NCI-H1092 treated with DMSO at 0.1 percent for 48 hours (cell line): Measurements from ENCODE around the gene BEST2.
"Not testable (repeated sequence)": the region's sequence is repeated elsewhere in the genome, so short reads cannot be mapped to it uniquely, and the experiment has no call there.

Source experiments
- DNase-seq: peaks from one replicate; lab custom pipeline; 2025; lab: John Stamatoyannopoulos, UW

The BEST2 gene

GRCh38 chr19:12788042-12788681, 36.6 kb downstream of the BEST2 start:
- no peak for DNase-seq

- peak; percentile 63 for DNase-seq
Measured at GRCh38 chr19:12788682-12789097, 37.1 kb downstream of the BEST2 start.

- no peak for DNase-seq
Measured at GRCh38 chr19:12789098-12789903, 37.7 kb downstream of the BEST2 start.

- peak; percentile 90 for DNase-seq
Measured at GRCh38 chr19:12789904-12790619, 38.5 kb downstream of the BEST2 start.

- no peak for DNase-seq
Measured at GRCh38 chr19:12790628-12791344, 39.2 kb downstream of the BEST2 start.

DNA sequence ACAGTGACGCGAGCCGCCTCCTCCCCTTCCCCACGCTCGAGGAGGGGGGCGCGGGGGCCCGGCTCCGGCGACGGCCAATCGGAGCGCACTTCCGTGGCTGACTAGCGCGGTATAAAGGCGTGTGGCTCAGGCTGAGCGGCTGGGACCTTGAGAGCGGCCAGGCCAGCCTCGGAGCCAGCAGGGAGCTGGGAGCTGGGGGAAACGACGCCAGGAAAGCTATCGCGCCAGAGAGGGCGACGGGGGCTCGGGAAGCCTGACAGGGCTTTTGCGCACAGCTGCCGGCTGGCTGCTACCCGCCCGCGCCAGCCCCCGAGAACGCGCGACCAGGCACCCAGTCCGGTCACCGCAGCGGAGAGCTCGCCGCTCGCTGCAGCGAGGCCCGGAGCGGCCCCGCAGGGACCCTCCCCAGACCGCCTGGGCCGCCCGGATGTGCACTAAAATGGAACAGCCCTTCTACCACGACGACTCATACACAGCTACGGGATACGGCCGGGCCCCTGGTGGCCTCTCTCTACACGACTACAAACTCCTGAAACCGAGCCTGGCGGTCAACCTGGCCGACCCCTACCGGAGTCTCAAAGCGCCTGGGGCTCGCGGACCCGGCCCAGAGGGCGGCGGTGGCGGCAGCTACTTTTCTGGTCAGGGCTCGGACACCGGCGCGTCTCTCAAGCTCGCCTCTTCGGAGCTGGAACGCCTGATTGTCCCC, 39.9 kb downstream of the BEST2 start, which contains the start of gene JUNB:
Gene JUNB, plus strand, starts transcription at position 142 of the 706 bp plus-strand sequence. Its CDS starts 286 bp downstream, at position 428.
- DNase-seq: peak; percentile 88

DNA sequence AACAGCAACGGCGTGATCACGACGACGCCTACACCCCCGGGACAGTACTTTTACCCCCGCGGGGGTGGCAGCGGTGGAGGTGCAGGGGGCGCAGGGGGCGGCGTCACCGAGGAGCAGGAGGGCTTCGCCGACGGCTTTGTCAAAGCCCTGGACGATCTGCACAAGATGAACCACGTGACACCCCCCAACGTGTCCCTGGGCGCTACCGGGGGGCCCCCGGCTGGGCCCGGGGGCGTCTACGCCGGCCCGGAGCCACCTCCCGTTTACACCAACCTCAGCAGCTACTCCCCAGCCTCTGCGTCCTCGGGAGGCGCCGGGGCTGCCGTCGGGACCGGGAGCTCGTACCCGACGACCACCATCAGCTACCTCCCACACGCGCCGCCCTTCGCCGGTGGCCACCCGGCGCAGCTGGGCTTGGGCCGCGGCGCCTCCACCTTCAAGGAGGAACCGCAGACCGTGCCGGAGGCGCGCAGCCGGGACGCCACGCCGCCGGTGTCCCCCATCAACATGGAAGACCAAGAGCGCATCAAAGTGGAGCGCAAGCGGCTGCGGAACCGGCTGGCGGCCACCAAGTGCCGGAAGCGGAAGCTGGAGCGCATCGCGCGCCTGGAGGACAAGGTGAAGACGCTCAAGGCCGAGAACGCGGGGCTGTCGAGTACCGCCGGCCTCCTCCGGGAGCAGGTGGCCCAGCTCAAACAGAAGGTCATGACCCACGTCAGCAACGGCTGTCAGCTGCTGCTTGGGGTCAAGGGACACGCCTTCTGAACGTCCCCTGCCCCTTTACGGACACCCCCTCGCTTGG, 40.7 kb downstream of the BEST2 start:
- peak; percentile 64 for DNase-seq

- no peak for DNase-seq
Measured at GRCh38 chr19:12792853-12793289, 41.3 kb downstream of the BEST2 start.

DNA sequence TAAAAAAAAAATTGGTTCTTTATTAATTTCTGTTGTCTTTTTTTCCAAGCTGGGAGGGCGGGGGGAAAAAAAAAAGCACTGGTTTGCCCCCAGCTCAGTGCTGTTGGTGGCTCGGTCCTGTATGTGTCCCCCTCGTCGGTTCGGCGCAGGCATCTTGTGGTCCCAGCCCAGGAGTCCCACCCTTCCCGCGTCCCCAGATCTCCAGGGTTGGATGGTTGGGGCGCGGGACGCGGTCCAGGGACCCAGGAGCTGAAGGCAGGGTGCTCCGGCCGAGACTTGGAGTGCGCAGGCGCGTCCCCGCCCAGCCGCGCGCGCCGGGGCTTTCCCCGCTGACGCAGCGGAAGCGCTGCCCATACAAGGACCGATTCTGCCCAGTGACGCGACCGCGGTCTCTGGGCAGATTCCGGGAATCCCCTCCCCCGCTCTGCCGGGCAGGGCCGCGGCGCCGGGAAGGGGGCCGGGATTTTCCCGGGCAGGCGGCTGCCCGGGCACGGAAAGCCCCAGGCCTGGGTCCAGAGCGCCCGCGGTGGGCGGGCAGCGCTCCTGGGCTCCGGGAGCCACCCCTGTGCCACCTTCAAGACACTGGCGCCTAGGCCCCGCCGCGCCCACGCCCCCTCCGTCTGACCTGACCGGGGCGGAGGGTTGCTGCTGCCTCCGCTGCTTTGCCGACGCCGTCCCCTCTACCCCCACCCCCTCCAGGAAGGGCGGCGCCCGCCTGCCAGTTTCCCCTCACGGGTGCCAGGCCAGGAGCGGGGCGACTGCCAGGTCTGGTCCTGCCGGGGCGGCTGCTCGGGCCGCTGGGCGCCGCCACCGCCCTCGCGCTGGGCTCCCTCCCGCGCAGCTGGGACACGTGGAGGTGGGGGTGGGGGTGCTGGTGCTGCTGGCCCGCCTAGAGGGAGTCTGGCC, 42.0 kb downstream of the BEST2 start:
- peak; percentile 91 for DNase-seq

GRCh38 chr19:12794196-12794941, 42.8 kb downstream of the BEST2 start:
- peak; percentile 53 for DNase-seq

DNA sequence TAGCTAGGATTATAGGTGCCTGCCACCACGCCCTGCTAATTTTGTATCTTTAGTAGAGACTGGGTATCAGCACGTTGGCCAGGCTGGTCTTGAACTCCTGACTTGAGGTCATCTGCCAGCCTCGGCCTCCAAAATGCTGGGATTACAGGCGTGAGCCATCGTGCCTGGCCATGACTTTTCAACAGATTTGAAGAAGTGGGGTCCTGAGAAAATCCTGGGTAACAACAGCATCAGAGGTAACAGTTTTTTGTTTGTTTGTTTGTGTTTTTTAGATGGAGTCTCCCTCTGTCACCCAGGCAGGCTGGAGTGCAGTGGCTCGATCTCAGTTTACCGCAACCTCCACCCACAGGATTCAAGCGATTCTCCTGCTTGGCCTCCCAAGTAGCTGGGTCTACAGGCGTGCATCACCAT, 43.4 kb downstream of the BEST2 start:
- no peak for DNase-seq

DNA sequence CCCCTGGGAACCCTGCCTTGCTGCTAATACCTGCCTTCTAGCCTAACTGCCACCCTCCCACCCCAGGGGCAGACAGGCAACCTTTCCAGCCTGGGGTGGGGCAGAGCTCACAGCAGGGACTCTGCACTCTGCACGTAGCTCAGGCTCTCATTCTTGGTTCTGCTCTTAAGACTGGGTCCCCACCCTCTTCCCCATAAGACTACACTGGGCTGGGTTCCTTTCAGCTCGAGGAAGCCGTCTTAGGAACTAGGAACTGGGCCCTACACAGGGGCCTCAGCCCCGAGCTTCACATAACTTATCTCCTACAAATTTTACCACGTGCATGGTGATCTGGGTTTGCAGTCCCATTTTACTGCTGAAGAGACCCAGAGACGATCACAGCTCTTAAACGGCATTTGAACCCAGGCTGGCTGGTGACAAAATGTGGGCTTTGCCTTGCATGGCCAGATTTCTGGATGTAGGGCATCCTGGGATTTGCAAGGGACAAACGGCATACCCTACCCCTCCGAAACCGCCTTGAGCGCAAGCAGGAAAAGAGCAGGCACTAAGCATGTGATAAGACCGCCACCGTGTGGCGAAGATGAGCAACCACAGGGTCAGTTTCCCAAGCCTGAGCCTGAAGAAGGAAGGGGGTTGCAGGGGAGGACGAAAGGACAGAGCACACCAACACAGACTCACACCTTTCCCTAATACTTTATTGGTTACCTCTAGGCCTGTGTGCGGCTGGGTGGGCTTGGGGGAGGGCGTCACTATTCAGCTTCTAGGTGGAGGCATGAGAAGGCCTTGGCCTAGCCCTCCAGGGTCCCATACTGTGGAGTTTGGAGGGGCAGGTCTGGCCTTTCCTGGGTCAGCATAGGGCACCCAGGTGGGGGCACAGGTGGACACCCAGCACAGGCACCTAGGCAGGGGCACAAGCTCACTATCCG, 44.8 kb downstream of the BEST2 start:
- peak; percentile 73 for DNase-seq

DNA sequence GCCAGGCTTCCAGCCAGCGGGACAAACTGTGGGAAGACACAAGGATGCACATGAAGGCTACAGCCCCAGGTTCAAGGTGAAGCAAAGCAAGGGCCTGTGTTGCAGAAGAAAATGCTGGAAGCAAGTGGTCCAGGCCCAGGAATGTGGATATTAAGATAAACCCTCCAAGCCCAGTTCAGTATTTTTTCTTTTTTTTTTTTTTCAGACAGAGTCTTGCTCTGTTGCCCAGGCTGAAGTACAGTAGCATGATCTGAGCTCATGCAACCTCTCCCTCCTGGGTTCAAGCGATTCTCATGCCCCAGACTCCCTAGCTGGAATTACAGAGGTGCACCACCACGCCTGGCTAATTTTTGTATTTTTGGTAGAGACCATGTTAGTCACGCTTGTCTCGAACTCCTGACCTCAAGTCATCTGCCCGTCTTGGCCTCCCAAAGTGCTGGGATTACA, 45.6 kb downstream of the BEST2 start:
- DNase-seq: no peak

DNA sequence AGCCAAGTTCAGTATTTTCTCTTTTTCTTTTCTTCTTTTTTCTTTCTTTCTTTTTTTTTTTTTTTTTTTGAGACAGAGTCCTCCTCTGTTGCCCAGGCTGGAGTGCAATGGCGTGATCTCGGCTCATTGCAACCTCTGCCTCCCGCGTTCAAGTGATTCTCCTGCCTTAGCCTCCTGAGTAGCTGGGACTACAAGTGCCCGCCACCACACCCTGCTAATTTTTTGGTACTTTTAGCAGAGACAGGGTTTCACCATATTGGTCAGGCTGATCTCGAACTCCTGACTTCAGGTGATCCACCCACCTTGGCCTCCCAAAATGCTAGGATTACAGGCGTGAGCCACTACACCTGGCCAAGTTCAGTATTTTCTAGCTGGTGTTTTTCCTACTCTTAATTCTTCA, 46.0 kb downstream of the BEST2 start:
- DNase-seq: not testable (repeated sequence)

- DNase-seq: no peak
Measured at GRCh38 chr19:12799742-12800465, 48.3 kb downstream of the BEST2 start.

DNA sequence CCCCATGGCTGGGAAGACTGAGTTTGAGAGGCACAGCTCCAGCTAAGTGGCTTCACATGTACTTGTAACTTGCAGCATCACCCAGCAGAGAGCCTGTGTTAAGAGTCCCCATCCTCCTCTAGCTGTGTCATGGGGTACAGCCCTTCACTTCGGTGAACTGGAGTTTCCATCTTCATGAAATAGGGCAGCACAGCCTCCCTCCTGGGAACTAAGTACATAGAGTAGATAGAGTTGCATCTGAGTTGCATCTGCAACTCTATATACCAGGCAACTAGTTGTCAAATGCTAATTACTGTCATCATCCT, 48.8 kb downstream of the BEST2 start:
- DNase-seq: no peak

DNA sequence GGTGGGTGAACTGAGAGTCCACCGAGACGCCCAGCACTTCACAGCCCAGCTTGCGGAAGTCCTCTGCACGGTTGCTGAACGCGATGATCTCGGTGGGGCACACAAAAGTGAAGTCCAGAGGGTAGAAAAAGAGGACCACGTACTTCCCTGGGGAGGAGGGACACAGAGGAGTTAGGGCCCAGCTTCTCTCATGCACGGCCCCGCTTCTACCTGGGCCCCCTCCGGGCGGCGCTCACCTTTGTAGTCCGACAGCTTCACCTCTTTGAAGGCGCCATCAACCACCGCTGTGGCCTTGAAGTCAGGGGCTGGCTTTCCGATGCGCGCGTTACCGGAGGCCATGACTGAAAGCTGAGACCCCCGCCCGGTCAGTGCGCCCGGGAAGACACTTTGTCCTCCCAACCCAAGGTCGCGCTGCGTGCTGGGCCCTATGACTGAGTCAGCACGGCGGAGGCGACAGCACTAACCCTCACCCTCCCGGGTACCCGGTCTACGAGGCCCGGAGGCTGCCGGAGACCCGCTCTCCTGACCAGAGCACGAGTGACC, 49.4 kb downstream of the BEST2 start:
- no peak for DNase-seq
